Measurements from ENCODE around the gene BASP1.
A peak's percentile ranks its signal among the peaks of the same experiment; 100 is the strongest.

The BASP1 gene

DNA sequence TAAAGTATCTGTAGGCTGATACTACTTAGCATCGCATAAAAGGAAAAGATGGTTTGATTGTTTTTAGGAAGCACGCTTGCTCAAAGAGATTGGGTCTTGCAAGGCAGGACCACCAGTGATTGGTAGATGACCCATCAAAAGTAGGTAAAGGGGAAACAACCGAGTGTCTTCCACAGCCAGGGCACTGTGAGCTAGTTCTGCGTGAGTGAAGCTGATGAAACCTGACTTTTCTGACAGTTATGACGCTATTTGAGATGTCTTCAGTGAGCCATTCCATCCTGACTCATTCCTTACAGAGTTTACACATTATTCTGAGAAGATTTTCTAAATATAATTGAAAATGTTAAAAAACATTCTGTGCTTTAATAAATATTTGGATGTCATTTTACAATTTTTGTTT, 49.7 kb downstream of the BASP1 start:
- TF ChIP-seq, protein P1, sequence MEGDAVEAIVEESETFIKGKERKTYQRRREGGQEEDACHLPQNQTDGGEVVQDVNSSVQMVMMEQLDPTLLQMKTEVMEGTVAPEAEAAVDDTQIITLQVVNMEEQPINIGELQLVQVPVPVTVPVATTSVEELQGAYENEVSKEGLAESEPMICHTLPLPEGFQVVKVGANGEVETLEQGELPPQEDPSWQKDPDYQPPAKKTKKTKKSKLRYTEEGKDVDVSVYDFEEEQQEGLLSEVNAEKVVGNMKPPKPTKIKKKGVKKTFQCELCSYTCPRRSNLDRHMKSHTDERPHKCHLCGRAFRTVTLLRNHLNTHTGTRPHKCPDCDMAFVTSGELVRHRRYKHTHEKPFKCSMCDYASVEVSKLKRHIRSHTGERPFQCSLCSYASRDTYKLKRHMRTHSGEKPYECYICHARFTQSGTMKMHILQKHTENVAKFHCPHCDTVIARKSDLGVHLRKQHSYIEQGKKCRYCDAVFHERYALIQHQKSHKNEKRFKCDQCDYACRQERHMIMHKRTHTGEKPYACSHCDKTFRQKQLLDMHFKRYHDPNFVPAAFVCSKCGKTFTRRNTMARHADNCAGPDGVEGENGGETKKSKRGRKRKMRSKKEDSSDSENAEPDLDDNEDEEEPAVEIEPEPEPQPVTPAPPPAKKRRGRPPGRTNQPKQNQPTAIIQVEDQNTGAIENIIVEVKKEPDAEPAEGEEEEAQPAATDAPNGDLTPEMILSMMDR (IDR thresholded peaks at IDR 0.05; ENCODE audit: low read depth, low read length): no peak
- H3K4me3 ChIP-seq (replicated peaks in 1 of 2; ENCODE audit: low read depth in 2 of 2, low read length in 2 of 2): no peak overlapping the region
- DNase-seq (ENCODE audit: low read depth in 2 of 2): peak in 1 of 2 donors; percentile 54

DNA sequence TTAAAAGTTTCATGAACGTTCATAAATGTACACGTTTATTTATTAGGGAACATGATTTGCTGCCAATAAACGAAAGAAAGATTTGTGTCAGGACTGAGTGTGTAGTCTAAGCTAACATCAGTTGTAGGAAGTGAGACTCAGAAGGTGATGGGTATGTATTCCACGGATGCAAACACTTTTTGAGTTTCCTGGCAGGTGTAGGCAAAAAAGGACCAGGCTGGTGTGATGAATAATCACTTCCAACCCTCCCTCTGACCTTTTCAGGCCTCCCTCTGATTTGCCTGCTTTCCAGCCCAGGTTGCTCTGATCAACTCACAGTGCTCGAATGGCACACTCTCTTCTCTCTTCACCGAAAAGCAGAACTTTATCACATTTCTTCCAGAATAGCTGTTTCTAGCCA, 51.8 kb downstream of the BASP1 start:
- TF ChIP-seq, protein P1 (IDR thresholded peaks at IDR 0.05; ENCODE audit: low read depth, low read length): no peak
- H3K4me3 ChIP-seq (replicated peaks in 1 of 2; ENCODE audit: low read depth in 2 of 2, low read length in 2 of 2): no peak overlapping the region
- no peak for DNase-seq (ENCODE audit: low read depth in 2 of 2)

DNA sequence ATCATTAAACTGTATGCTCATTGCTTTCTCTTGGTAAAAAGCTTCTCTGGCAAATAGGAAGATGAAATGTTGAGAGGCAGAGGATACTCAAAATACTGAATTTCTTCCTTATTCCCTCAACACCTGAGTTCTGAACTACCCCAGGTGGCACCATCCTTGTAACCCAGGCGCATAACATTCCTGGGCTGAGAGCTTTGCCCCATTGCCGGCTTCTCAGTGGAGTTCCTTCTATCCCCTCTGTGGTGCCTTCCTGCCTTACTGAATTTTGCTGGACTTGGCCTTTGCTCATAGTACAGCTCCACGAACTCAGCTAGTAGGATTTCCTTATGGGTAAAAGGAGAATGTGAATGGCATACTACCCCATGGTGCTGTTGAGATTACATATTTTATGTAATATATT, 54.7 kb downstream of the BASP1 start:
- no peak overlapping the region for H3K4me3 ChIP-seq (replicated peaks in 1 of 2; ENCODE audit: low read depth in 2 of 2, low read length in 2 of 2)
- TF ChIP-seq, protein P1 (IDR thresholded peaks at IDR 0.05; ENCODE audit: low read depth, low read length): no peak

DNA sequence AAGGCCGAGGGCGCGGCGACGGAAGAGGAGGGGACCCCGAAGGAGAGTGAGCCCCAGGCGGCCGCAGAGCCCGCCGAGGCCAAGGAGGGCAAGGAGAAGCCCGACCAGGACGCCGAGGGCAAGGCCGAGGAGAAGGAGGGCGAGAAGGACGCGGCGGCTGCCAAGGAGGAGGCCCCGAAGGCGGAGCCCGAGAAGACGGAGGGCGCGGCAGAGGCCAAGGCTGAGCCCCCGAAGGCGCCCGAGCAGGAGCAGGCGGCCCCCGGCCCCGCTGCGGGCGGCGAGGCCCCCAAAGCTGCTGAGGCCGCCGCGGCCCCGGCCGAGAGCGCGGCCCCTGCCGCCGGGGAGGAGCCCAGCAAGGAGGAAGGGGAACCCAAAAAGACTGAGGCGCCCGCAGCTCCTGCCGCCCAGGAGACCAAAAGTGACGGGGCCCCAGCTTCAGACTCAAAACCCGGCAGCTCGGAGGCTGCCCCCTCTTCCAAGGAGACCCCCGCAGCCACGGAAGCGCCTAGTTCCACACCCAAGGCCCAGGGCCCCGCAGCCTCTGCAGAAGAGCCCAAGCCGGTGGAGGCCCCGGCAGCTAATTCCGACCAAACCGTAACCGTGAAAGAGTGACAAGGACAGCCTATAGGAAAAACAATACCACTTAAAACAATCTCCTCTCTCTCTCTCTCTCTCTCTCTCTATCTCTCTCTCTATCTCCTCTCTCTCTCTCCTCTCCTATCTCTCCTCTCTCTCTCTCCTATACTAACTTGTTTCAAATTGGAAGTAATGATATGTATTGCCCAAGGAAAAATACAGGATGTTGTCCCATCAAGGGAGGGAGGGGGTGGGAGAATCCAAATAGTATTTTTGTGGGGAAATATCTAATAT, 58.1 kb downstream of the BASP1 start:
- H3K4me3 ChIP-seq (replicated peaks in 1 of 2; ENCODE audit: low read depth in 2 of 2, low read length in 2 of 2): no peak overlapping the region
- no peak for DNase-seq (ENCODE audit: low read depth in 2 of 2)
- TF ChIP-seq, protein P1 (IDR thresholded peaks at IDR 0.05; ENCODE audit: low read depth, low read length): no peak

More for the DNA sequence above, 54.7 kb downstream of the BASP1 start:
- DNase-seq (ENCODE audit: low read depth in 2 of 2): no peak

DNA sequence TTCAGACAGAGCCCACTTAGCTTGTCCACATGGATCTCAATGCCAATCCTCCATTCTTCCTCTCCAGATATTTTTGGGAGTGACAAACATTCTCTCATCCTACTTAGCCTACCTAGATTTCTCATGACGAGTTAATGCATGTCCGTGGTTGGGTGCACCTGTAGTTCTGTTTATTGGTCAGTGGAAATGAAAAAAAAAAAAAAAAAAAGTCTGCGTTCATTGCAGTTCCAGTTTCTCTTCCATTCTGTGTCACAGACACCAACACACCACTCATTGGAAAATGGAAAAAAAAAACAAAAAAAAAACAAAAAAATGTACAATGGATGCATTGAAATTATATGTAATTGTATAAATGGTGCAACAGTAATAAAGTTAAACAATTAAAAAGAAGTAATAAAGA, 59.0 kb downstream of the BASP1 start:
- no peak overlapping the region for H3K4me3 ChIP-seq (replicated peaks in 1 of 2; ENCODE audit: low read depth in 2 of 2, low read length in 2 of 2)
- TF ChIP-seq, protein P1 (IDR thresholded peaks at IDR 0.05; ENCODE audit: low read depth, low read length): no peak
- no peak for DNase-seq (ENCODE audit: low read depth in 2 of 2)

DNA sequence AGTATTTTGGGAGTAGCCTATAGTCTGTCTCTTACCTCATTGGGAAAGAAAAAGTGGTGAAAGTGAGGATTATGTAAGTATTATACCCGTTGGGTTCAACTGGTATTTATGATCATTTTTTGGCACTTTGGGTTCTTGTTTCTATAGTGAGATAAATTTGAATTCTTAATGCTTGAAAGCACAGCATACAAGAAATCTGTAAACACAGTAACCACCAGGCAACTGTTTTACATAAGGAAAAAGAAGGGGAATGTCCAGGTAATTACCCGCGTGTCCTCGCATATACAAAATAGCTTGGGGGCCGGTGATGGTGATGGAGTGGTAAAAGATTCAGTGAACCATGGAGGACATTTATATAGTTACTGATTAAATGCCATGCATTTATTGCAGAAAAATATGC, 60.5 kb downstream of the BASP1 start:
- no peak overlapping the region for H3K4me3 ChIP-seq (replicated peaks in 1 of 2; ENCODE audit: low read depth in 2 of 2, low read length in 2 of 2)
- TF ChIP-seq, protein P1 (IDR thresholded peaks at IDR 0.05; ENCODE audit: low read depth, low read length): no peak
- DNase-seq (ENCODE audit: low read depth in 2 of 2): no peak

Measured in cardiac fibroblast (primary cell).